ENCODE data around the gene RSRC1.
"Not testable (repeated sequence)": the region's sequence is repeated elsewhere in the genome, so short reads cannot be mapped to it uniquely, and the experiment has no call there.

The RSRC1 gene

GRCh38 chr3:158134363-158134762 is 24.5 kb downstream of the RSRC1 start:
- DNase-seq = no peak

GRCh38 chr3:158140396-158140795 is 30.5 kb downstream of the RSRC1 start:
- DNase-seq = no peak

DNA sequence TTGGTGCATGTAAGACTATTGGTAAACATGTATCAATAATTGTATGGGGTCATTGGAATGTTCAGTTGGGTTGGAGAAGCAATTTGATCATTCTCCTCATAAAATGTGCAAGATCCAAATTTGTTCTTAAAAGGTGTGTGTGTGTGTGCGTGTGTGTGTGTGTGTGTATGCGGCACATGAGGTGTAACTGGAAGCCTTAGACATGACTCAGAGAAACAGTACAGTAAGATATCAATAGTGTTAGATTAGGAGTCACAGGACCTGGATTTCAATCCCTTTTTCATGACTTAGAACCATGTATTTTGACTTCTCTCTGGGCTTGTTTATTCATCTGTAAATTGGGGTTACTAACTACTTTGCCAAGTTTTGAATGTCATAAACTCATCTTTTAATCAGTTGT is 38.3 kb downstream of the RSRC1 start:
- DNase-seq = no peak

DNA sequence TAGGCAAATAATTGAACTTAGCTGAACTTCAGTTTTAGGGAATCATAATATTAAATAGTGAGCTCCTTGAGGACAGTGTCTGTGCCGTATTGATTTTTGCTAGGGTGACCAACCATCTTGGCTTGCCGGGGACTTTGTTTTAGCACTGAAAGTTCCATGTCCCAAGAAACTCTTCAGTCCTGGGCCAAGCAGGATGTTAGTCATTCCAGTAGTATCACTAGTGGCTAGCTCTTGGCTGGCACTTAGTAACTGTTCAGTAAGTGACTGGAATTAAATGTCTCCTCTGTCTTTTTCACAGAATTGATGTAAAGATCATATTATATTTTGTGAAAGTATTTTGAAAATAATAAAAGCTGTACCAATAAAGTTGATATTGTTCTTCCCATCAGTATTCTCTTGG is 42.3 kb downstream of the RSRC1 start:
- no peak for DNase-seq

- no peak for DNase-seq
Observed at GRCh38 chr3:158158969-158159368, 49.1 kb downstream of the RSRC1 start.

- no peak for DNase-seq
Observed at GRCh38 chr3:158159714-158160113, 49.8 kb downstream of the RSRC1 start.

GRCh38 chr3:158160958-158161357 is 51.1 kb downstream of the RSRC1 start:
- DNase-seq = no peak

GRCh38 chr3:158165141-158165655 is 55.3 kb downstream of the RSRC1 start:
- DNase-seq = no peak

DNA sequence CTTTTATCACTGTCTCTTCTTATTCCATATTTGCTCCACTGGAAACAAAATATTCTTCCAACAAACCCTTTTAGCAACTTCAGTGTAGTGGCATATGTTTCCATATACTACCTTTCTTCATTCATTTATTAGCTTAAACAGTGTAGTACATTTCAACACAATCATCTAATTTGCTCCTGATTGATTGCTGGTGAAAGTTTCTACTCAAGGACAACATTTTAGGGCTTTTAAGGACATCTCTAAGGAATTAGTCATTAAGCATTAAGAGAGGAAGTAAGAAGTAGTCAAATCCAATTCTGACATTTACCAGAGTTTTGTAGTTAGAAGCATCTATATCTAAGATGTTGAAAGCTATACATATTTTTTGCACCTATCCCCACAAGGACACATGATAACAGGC is 55.8 kb downstream of the RSRC1 start:
- DNase-seq = no peak

DNA sequence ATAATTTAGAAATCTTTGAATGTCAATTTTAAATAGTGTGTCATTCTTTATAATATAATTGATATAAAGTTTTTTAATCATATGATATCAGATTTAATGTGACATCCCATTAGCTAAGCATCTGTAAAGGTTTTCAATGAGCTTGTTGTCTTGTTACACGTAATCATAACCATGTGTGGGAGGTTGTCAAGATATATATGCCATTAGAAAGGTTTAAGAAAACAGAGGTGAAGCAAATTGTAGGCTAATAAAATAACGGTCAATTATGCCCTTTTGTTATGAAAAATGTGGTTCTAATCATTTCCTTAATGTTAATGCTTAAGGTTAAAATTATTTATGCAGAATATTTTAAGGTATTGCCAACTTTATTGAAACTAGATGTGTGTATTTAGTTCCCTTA is 56.3 kb downstream of the RSRC1 start:
- DNase-seq = no peak

- no peak for DNase-seq
Observed at GRCh38 chr3:158167737-158168557, 58.1 kb downstream of the RSRC1 start.

GRCh38 chr3:158169091-158169491 is 59.2 kb downstream of the RSRC1 start:
- no peak for DNase-seq

- no peak for DNase-seq
Observed at GRCh38 chr3:158181096-158181495, 71.2 kb downstream of the RSRC1 start.

GRCh38 chr3:158185711-158186110 is 75.8 kb downstream of the RSRC1 start:
- DNase-seq = no peak

DNA sequence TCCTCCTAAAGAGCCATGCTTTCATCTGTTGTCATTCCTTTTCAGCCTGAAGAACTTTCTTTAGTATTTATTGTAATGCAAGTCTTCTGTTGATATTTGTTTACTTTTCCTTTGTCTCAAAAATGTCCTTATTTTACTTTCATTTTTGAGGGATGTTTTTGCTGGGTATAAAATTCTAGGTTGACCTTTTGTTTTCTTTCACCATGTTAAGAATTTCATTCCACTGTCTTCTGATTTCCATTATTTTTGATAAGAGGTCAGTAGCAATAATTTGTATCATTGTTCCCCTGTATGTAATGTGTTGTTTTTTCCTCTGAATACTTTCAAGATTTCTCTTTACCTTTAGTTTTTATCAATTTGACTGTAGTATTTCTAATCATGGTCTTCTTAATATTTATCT is 91.1 kb downstream of the RSRC1 start:
- DNase-seq = no peak

GRCh38 chr3:158205324-158205723 is 95.4 kb downstream of the RSRC1 start:
- DNase-seq = no peak

- no peak for DNase-seq
Observed at GRCh38 chr3:158205994-158206393, 96.1 kb downstream of the RSRC1 start.

GRCh38 chr3:158210067-158210466 is 100.2 kb downstream of the RSRC1 start:
- no peak for DNase-seq

- DNase-seq = no peak
Observed at GRCh38 chr3:158213461-158213860, 103.6 kb downstream of the RSRC1 start.

- DNase-seq = no peak
Observed at GRCh38 chr3:158217992-158218391, 108.1 kb downstream of the RSRC1 start.

- no peak for DNase-seq
Observed at GRCh38 chr3:158220575-158220974, 110.7 kb downstream of the RSRC1 start.

GRCh38 chr3:158221426-158221825 is 111.5 kb downstream of the RSRC1 start:
- DNase-seq = no peak

- no peak for DNase-seq
Observed at GRCh38 chr3:158226429-158226828, 116.5 kb downstream of the RSRC1 start.

GRCh38 chr3:158228942-158229341 is 119.1 kb downstream of the RSRC1 start:
- not testable (repeated sequence) for DNase-seq

DNA sequence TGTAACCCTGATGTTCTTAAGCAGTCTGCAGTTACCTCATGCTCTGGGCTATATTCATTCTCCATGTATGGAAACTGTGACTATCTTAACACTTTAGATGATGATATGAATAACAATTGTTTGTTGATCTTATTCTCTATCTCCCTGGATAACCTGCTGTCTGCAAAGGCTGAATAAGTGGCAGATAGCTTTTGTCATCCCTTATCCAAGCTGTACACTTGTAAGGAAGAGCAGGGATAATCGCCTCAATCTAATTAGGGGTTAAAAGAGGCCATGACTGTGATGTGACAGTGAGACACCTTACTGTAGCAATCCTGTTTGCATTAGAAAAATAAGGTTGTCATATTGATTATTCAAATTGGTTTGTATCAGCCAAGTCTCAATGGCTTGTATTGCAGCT is 123.9 kb downstream of the RSRC1 start:
- no peak for DNase-seq
